K562 (cell line): Measurements from ENCODE around the gene CPM. TPM values are rescaled to one million over a fixed set of nuclear protein-coding genes. Genes with fewer than 3 reads are reported as not detected.

Source experiments
- ATAC-seq: fragments of 200-7000 bp; cut with Tn5 transposase; 3 replicates; pipeline ENCODE4 v1.9.1; 2020; ENCODE audit warnings: moderate library complexity
- BruUV-seq: library from RNA; stranded (reverse); fragments of 400-500 nt; replicated peaks from 2 replicates; lab custom pipeline; 2021; lab: Mats Ljungman, UMichigan
- CTCF ChIA-PET: fragments of 300-600 bp; formaldehyde crosslinking; extraction: SDS; loops from one replicate; lab custom pipeline; 2021; ENCODE audit warnings: low intra/inter-chr PET ratio; lab: Yijun Ruan, JAX
- POLR2A ChIA-PET: fragments of 300-600, 350-650 bp; sonication (Branson Sonifier 250); formaldehyde crosslinking; extraction: SDS; loops from one replicate; lab custom pipeline; 2021; ENCODE audit warnings: antibody characterized with exemption, inconsistent platforms; lab: Yijun Ruan, JAX
- DNase-seq, 4 experiments: peaks; one replicate each; pipeline versions ENCODE4 v3.0.0 to v3.0.0-alpha.2; 2011 to 2018; ENCODE audit warnings: low spot score in 3 of 4, mixed read lengths in 3 of 4; ENCODE audit errors: extremely low read depth in 1 of 4
- FAIRE-seq: peaks from 2 replicates; lab custom pipeline; 2011; peaks lifted over from hg19 to GRCh38; lab: Jason Lieb, UNC
- H2AFZ ChIP-seq: 2 replicates; pipeline ENCODE4 v1.6.0; 2011; ENCODE audit warnings: low read depth, low read length, control low read depth, inconsistent platforms
- H3K27ac ChIP-seq: fragments of 200-600 bp; 3 replicates; pipeline ENCODE4 v1.8.0; 2011; ENCODE audit warnings: low read depth, mild to moderate bottlenecking, control low read depth, inconsistent platforms, low read length, moderate library complexity, mixed read lengths; ENCODE audit errors: extremely low read depth
- H3K27me3 ChIP-seq, 2 experiments: fragments of 300-600 bp in 1 of 2; 2 replicates in 1 of 2; 3 replicates in 1 of 2; pipeline versions ENCODE4 v1.6.0 to v1.8.0; 2011; ENCODE audit warnings: inconsistent platforms in 2 of 2, low read length in 2 of 2, mild to moderate bottlenecking in 1 of 2, mixed read lengths in 1 of 2, moderate library complexity in 1 of 2; ENCODE audit not compliant: control insufficient read depth in 2 of 2, insufficient read depth in 2 of 2
- H3K36me3 ChIP-seq: fragments of 300-600 bp; 3 replicates; pipeline ENCODE4 v1.8.0; 2011; ENCODE audit warnings: mild to moderate bottlenecking, low read length, inconsistent platforms; ENCODE audit not compliant: control insufficient read depth, insufficient read depth
- H3K4me1 ChIP-seq, 2 experiments: fragments of 200-600 bp in 1 of 2; replicated peaks in 1 of 2; 2 replicates in 1 of 2; 3 replicates in 1 of 2; pipeline versions ENCODE4 v1.5.1 to v1.8.0; 2011; ENCODE audit warnings: inconsistent platforms in 2 of 2, low read length in 2 of 2, mild to moderate bottlenecking in 1 of 2, mixed read lengths in 1 of 2, moderate library complexity in 1 of 2; ENCODE audit not compliant: control insufficient read depth in 2 of 2, insufficient read depth in 2 of 2
- H3K4me2 ChIP-seq: 2 replicates; pipeline ENCODE4 v1.6.1; 2011; ENCODE audit warnings: low read length, control low read depth, inconsistent platforms, mixed read lengths; ENCODE audit not compliant: insufficient read depth
- H3K4me3 ChIP-seq: fragments of 200-600 bp; sonication (generic), shearing (Covaris generic); 2 replicates; pipeline ENCODE4 v1.5.1; 2016; ENCODE audit warnings: control low read depth, inconsistent platforms
- H3K79me2 ChIP-seq: fragments of 200-600 bp; 3 replicates; pipeline ENCODE4 v1.8.0; 2011; ENCODE audit warnings: low read length, inconsistent platforms; ENCODE audit not compliant: control insufficient read depth, insufficient read depth
- H3K9ac ChIP-seq, 2 experiments: 2 replicates each; pipeline versions ENCODE4 v1.6.0 to v1.6.1; 2011; ENCODE audit warnings: low read depth in 2 of 2, low read length in 2 of 2, control low read depth in 1 of 2, inconsistent platforms in 1 of 2, mild to moderate bottlenecking in 1 of 2, mixed read lengths in 1 of 2; ENCODE audit not compliant: insufficient read depth in 1 of 2
- H3K9me1 ChIP-seq: one replicate; pipeline ENCODE4 v1.6.0; 2011; ENCODE audit warnings: inconsistent platforms, mild to moderate bottlenecking, low read length, moderate library complexity; ENCODE audit not compliant: control insufficient read depth, insufficient read depth
- H3K9me3 ChIP-seq: replicated peaks from 2 replicates; pipeline ENCODE4 v1.5.1; 2011; ENCODE audit warnings: low read depth, low read length, inconsistent platforms; ENCODE audit not compliant: control insufficient read depth, insufficient read depth
- H4K20me1 ChIP-seq: replicated peaks from 2 replicates; pipeline ENCODE4 v1.6.1; 2011; ENCODE audit warnings: low read length, inconsistent platforms, mixed read lengths; ENCODE audit not compliant: control insufficient read depth, insufficient read depth
- AFF4 ChIP-seq: sonication (generic); formaldehyde crosslinking; IDR thresholded peaks from 2 replicates; pipeline ENCODE4 v1.8.0; 2023; ENCODE audit warnings: mild to moderate bottlenecking, missing genetic modification reagents
- CEBPZ ChIP-seq: fragments of 150-350 bp; IDR thresholded peaks from 2 replicates; pipeline ENCODE4 v1.6.1; 2014; ENCODE audit warnings: low read depth, mild to moderate bottlenecking, low read length, borderline replicate concordance
- HNRNPL ChIP-seq: fragments of 200-400 bp; formaldehyde crosslinking; IDR thresholded peaks from 2 replicates; pipeline ENCODE4 v1.6.1; 2017; ENCODE audit warnings: low read depth, mild to moderate bottlenecking, low read length
- PTBP1 ChIP-seq: fragments of 200-400 bp; formaldehyde crosslinking; IDR thresholded peaks from 2 replicates; pipeline ENCODE4 v1.6.1; 2017; ENCODE audit warnings: low read depth, low read length
- TAF7 ChIP-seq: fragments of 450-650 bp; IDR thresholded peaks from 2 replicates; pipeline ENCODE4 v1.6.1; 2016; ENCODE audit warnings: missing genetic modification characterization, missing compliant biosample characterization
- WHSC1 ChIP-seq: IDR thresholded peaks from one replicate; pipeline ENCODE4 v1.6.1; 2012; ENCODE audit warnings: low read length, control low read depth, inconsistent platforms
- ZNF518B ChIP-seq: fragments of 250-450 bp; sonication (Bioruptor Pico); IDR thresholded peaks from 2 replicates; pipeline ENCODE4 v1.5.0; 2021; ENCODE audit warnings: mild to moderate bottlenecking, moderate library complexity
- ZNF764 ChIP-seq: fragments of 250-450 bp; sonication (Bioruptor Pico); IDR thresholded peaks from 2 replicates; pipeline ENCODE4 v1.4.0; 2020; ENCODE audit warnings: low read depth, mild to moderate bottlenecking, moderate library complexity
- WGBS: fragments of 100-300 bp; shearing (Covaris generic); methylation state at CpG from one replicate; pipeline ENCODE4 v1.1.6; 2016; ENCODE audit warnings: low coverage, mixed read lengths; ENCODE audit not compliant: insufficient coverage; ENCODE audit errors: missing lambda C conversion rate; 5-methylcytosine and 5-hydroxymethylcytosine counted together
- in situ Hi-C: fragments of 300-500 bp; cut with MboI; formaldehyde crosslinking; loops from 4 replicates; pipeline ENCODE4 v1.15.0; 2018; ENCODE audit warnings: inconsistent platforms, mixed read lengths
- intact Hi-C: fragments of 100-400 bp; cut with micrococcal nuclease; formaldehyde crosslinking; loops from 2 replicates; pipeline ENCODE4 v1.14.2; 2022
- polyA plus RNA-seq, 8 experiments: library from polyadenylated mRNA; depleted of rRNA in 4 of 8; stranded (reverse) in 5 of 8; unstranded in 3 of 8; fragments of >200 nt; fragmentation: Nextera tagmentation in 2 of 8; fragmentation: Illumina TruSeq in 1 of 8; extraction: Ambion mirVana in 2 of 8; extraction: Trizol in 1 of 8; gene quantifications; 2 replicates each; pipeline versions ENCODE4 v1.2.1 to v1.2.3, GENCODE V29; 2011 to 2014; ENCODE audit warnings: inconsistent platforms in 1 of 8, missing spikeins in 1 of 8
- total RNA-seq, 7 experiments: library from RNA; depleted of rRNA in 6 of 7; stranded (reverse); fragments of >200 nt in 6 of 7; fragmentation: Illumina TruSeq in 2 of 7; extraction: Trizol in 2 of 7; gene quantifications; 2 replicates each; pipeline versions ENCODE4 v1.2.1 to v1.2.3, GENCODE V29; 2011 to 2021; ENCODE audit warnings: low replicate concordance in 1 of 7

The CPM gene
- total and polyA plus RNA-seq, 9 of the 15 experiments (the other 6 are each of a cell fraction or from before 2014, with no cell fraction given) = 0.31 TPM; not detected in 8

- TF ChIP-seq ZNF518B (CRISPR knock-in tag) = no peak
These were observed 63.0 kb downstream of the CPM start (continued) for GRCh38 chr12:68870011-68870410.

- no peak for DNase-seq
- no peak for ATAC-seq
- in situ Hi-C loops (loop anchor here (25.0 kb wide), 1 partner anchor 194 kb away; no protein-coding TSS in a partner anchor), intact Hi-C loops (no loop called here)
- H3K79me2 ChIP-seq = no peaks in the 10 kb centered on the region
- H3K4me2 ChIP-seq = no peak overlapping the region
- CTCF ChIA-PET = no interaction called here
- H3K9me1 ChIP-seq = no peaks in the 10 kb centered on the region
- BruUV-seq = no TSS peak
- H3K27me3 ChIP-seq = peaks cover 14 to 45% of the 10 kb centered on the region in 2 experiments
- H4K20me1 ChIP-seq = no peaks in the 10 kb centered on the region; the same call in 1 of the 2 replicates
- H2AFZ ChIP-seq = no peak overlapping the region
- no peak overlapping the region for H3K4me3 ChIP-seq
- 3% methylated on average over 10 of the region's 10 CpGs for WGBS
- H3K36me3 ChIP-seq = no peaks in the 10 kb centered on the region
- POLR2A ChIA-PET = interaction anchor here (0.5 to 1.2 kb wide), 3 partner anchors 13 to 828 kb away, joined by 3 read pairs; no protein-coding TSS in a partner anchor
- no peaks in the 10 kb centered on the region; a peak in 1 of 5 replicates for H3K4me1 ChIP-seq
- no peak overlapping the region for H3K9ac ChIP-seq
- H3K9me3 ChIP-seq = no peaks in the 10 kb centered on the region
- no peak for FAIRE-seq
- no peak overlapping the region for H3K27ac ChIP-seq
- TF ChIP-seq HNRNPL (no peak), CEBPZ (no peak), WHSC1 (no peak), ZNF764 (CRISPR knock-in tag) (no peak), AFF4 (CRISPR knock-in tag) (no peak), TAF7 (tag) (no peak), PTBP1 (no peak)
These were observed 64.8 kb downstream of the CPM start for GRCh38 chr12:68868043-68868790.
